H1 (cell line): ENCODE results near the gene KCTD7. TPM values are rescaled to one million over a fixed set of nuclear protein-coding genes. Genes with fewer than 3 reads are reported as not detected.

Source experiments
- CTCF ChIA-PET: fragments of 300-600 bp; sonication (Branson Sonifier 250); formaldehyde crosslinking; loops from one replicate; lab custom pipeline; 2021; ENCODE audit not compliant: partially characterized antibody; lab: Charles Lee
- POLR2A ChIA-PET: fragments of 300-600 bp; sonication (Branson Sonifier 250); formaldehyde crosslinking; loops from one replicate; lab custom pipeline; 2021; ENCODE audit warnings: inconsistent platforms; ENCODE audit not compliant: partially characterized antibody; lab: Charles Lee
- DNase-seq, 2 experiments: peaks; one replicate each; pipeline versions ENCODE4 v3.0.0 to v3.0.0-alpha.2; 2010 to 2022; ENCODE audit warnings: low spot score in 2 of 2, low read depth in 1 of 2, mixed read lengths in 1 of 2
- FAIRE-seq: peaks from 2 replicates; lab custom pipeline; 2011; peaks lifted over from hg19 to GRCh38; lab: Jason Lieb, UNC
- H2AFZ ChIP-seq: 2 replicates; pipeline ENCODE4 v1.8.1; 2012; ENCODE audit warnings: low read length, inconsistent platforms
- H2AK5ac ChIP-seq: 2 replicates; pipeline ENCODE4 v1.6.1; 2013; ENCODE audit warnings: low read depth, low read length
- H2BK120ac ChIP-seq: replicated peaks from 2 replicates; pipeline ENCODE3; 2013; ENCODE audit warnings: low read depth, low read length, inconsistent platforms
- H2BK12ac ChIP-seq: 2 replicates; pipeline ENCODE4 v1.6.1; 2013; ENCODE audit warnings: low read depth, low read length
- H2BK15ac ChIP-seq: 2 replicates; pipeline ENCODE4 v1.6.1; 2013; ENCODE audit warnings: low read length
- H2BK20ac ChIP-seq: 2 replicates; pipeline ENCODE4 v1.6.1; 2013; ENCODE audit warnings: low read length
- H2BK5ac ChIP-seq: 2 replicates; pipeline ENCODE4 v1.6.1; 2013; ENCODE audit warnings: low read depth, low read length
- H3K14ac ChIP-seq: 2 replicates; pipeline ENCODE4 v1.6.1; 2013; ENCODE audit warnings: inconsistent platforms; ENCODE audit not compliant: insufficient read length
- H3K18ac ChIP-seq: 2 replicates; pipeline ENCODE4 v1.6.1; 2013; ENCODE audit warnings: low read length; ENCODE audit errors: extremely low read depth
- H3K23ac ChIP-seq: 2 replicates; pipeline ENCODE4 v1.6.1; 2013; ENCODE audit warnings: inconsistent platforms; ENCODE audit not compliant: insufficient read length
- H3K23me2 ChIP-seq: 2 replicates; pipeline ENCODE4 v1.6.1; 2013; ENCODE audit warnings: low read depth, low read length
- H3K27ac ChIP-seq: 2 replicates; pipeline ENCODE4 v1.6.1; 2011; ENCODE audit warnings: low read depth, low read length, inconsistent platforms
- H3K27me3 ChIP-seq, 4 experiments: replicated peaks in 1 of 4; 1 replicate in 1 of 4; 2 replicates in 3 of 4; pipeline versions ENCODE4 v1.6.1 to v1.8.1; 2011 to 2013; ENCODE audit warnings: low read length in 3 of 4, mild to moderate bottlenecking in 3 of 4, inconsistent platforms in 2 of 4, mixed read lengths in 2 of 4, moderate library complexity in 1 of 4; ENCODE audit not compliant: control insufficient read depth in 3 of 4, insufficient read depth in 3 of 4; ENCODE audit errors: extremely low read depth in 1 of 4
- H3K36me3 ChIP-seq, 4 experiments: 2 replicates each; pipeline versions ENCODE4 v1.6.1 to v1.8.1; 2011 to 2013; ENCODE audit warnings: mild to moderate bottlenecking in 4 of 4, low read length in 3 of 4, moderate library complexity in 2 of 4, control low read depth in 1 of 4, inconsistent platforms in 1 of 4; ENCODE audit not compliant: insufficient read depth in 4 of 4, control insufficient read depth in 2 of 4
- H3K4ac ChIP-seq: replicated peaks from 2 replicates; pipeline ENCODE3; 2013; ENCODE audit warnings: low read length, low read depth, mixed read lengths, inconsistent platforms; ENCODE audit not compliant: insufficient read length
- H3K4me1 ChIP-seq, 4 experiments: replicated peaks in 1 of 4; 1 replicate in 1 of 4; 2 replicates in 3 of 4; pipeline versions ENCODE4 v1.6.1 to v1.8.1; 2011 to 2013; ENCODE audit warnings: low read length in 3 of 4, inconsistent platforms in 2 of 4, mixed read lengths in 1 of 4; ENCODE audit not compliant: insufficient read depth in 4 of 4, control insufficient read depth in 3 of 4
- H3K4me2 ChIP-seq, 2 experiments: 2 replicates each; pipeline versions ENCODE4 v1.6.1 to v1.8.1; 2011 to 2013; ENCODE audit warnings: low read depth in 2 of 2, low read length in 2 of 2, control low read depth in 1 of 2, inconsistent platforms in 1 of 2, mild to moderate bottlenecking in 1 of 2; ENCODE audit not compliant: insufficient read depth in 1 of 2
- H3K4me3 ChIP-seq, 4 experiments: fragments of 200-600, 300-600 bp in 1 of 4; sonication (generic), shearing (Covaris generic), sonication (Bioruptor Twin) in 1 of 4; 2 replicates each; pipeline versions ENCODE4 v1.5.1 to v1.8.1; 2011 to 2016; ENCODE audit warnings: low read length in 4 of 4, low read depth in 3 of 4, control low read depth in 2 of 4, inconsistent platforms in 2 of 4, mild to moderate bottlenecking in 2 of 4, mixed read lengths in 1 of 4, moderate library complexity in 1 of 4; ENCODE audit not compliant: insufficient read depth in 2 of 4; ENCODE audit errors: extremely low read depth in 1 of 4
- H3K56ac ChIP-seq: replicated peaks from 2 replicates; pipeline ENCODE3; 2013; ENCODE audit warnings: low read depth, mild to moderate bottlenecking, mixed read lengths, low read length, inconsistent platforms; ENCODE audit not compliant: insufficient read length
- H3K79me1 ChIP-seq: 2 replicates; pipeline ENCODE4 v1.6.1; 2013; ENCODE audit warnings: low read depth, low read length, control low read depth
- H3K79me2 ChIP-seq, 2 experiments: 2 replicates each; pipeline versions ENCODE4 v1.6.1 to v1.8.1; 2012 to 2013; ENCODE audit warnings: low read length in 2 of 2, mild to moderate bottlenecking in 2 of 2, inconsistent platforms in 1 of 2; ENCODE audit not compliant: insufficient read depth in 2 of 2, control insufficient read depth in 1 of 2
- H3K9ac ChIP-seq, 4 experiments: replicated peaks in 1 of 4; 1 replicate in 1 of 4; 2 replicates in 3 of 4; pipeline versions ENCODE4 v1.6.1 to v1.8.1; 2011 to 2013; ENCODE audit warnings: low read depth in 3 of 4, low read length in 3 of 4, control low read depth in 2 of 4, mild to moderate bottlenecking in 2 of 4, moderate library complexity in 2 of 4, inconsistent platforms in 1 of 4; ENCODE audit errors: extremely low read depth in 1 of 4
- H3K9me3 ChIP-seq, 2 experiments: 2 replicates each; pipeline versions ENCODE4 v1.6.1 to v1.8.1; 2012 to 2013; ENCODE audit warnings: mild to moderate bottlenecking in 2 of 2, moderate library complexity in 2 of 2, control low read depth in 1 of 2, inconsistent platforms in 1 of 2, low read depth in 1 of 2, low read length in 1 of 2, mixed read lengths in 1 of 2; ENCODE audit not compliant: insufficient read depth in 2 of 2
- H4K20me1 ChIP-seq, 2 experiments: replicated peaks in 1 of 2; 2 replicates each; pipeline versions ENCODE3 to v1.8.1; 2011 to 2013; ENCODE audit warnings: inconsistent platforms in 2 of 2, low read length in 2 of 2, mild to moderate bottlenecking in 1 of 2; ENCODE audit not compliant: insufficient read depth in 2 of 2, control insufficient read depth in 1 of 2
- H4K5ac ChIP-seq: 2 replicates; pipeline ENCODE4 v1.6.1; 2013; ENCODE audit warnings: low read length, low read depth, mixed read lengths, inconsistent platforms; ENCODE audit not compliant: insufficient read length
- H4K8ac ChIP-seq: 2 replicates; pipeline ENCODE4 v1.8.0; 2013; ENCODE audit warnings: mild to moderate bottlenecking, moderate library complexity, low read length, inconsistent platforms; ENCODE audit not compliant: insufficient read depth; ENCODE audit errors: extremely low read depth
- H4K91ac ChIP-seq: replicated peaks from 2 replicates; pipeline ENCODE3; 2013; ENCODE audit warnings: low read length, mixed read lengths, inconsistent platforms; ENCODE audit not compliant: insufficient read length
- BACH1 ChIP-seq: IDR thresholded peaks from 2 replicates; pipeline ENCODE4 v1.6.1; 2012; ENCODE audit warnings: low read length, improper control_type of control experiment
- CEBPB ChIP-seq: IDR thresholded peaks from 2 replicates; pipeline ENCODE4 v1.6.1; 2012; ENCODE audit warnings: low read depth, low read length
- EGR1 ChIP-seq: IDR thresholded peaks from 2 replicates; pipeline ENCODE4 v1.6.1; 2011; ENCODE audit warnings: low read depth, low read length, borderline replicate concordance
- GABPA ChIP-seq: IDR thresholded peaks from 2 replicates; pipeline ENCODE4 v1.6.1; 2011; ENCODE audit warnings: mild to moderate bottlenecking, low read length, moderate library complexity, borderline replicate concordance; ENCODE audit not compliant: insufficient read depth
- GTF2F1 ChIP-seq: IDR thresholded peaks from 2 replicates; pipeline ENCODE4 v1.6.1; 2012; ENCODE audit warnings: low read depth, low read length, improper control_type of control experiment, borderline replicate concordance
- HDAC2 ChIP-seq, 2 experiments: fragments of 300-600 bp in 1 of 2; sonication (generic) in 1 of 2; IDR thresholded peaks; 2 replicates each; pipeline ENCODE4 v1.6.1; 2011 to 2012; ENCODE audit warnings: low read depth in 2 of 2, low read length in 2 of 2, mild to moderate bottlenecking in 2 of 2, moderate library complexity in 2 of 2, borderline replicate concordance in 1 of 2, inconsistent platforms in 1 of 2
- MAFK ChIP-seq: IDR thresholded peaks from 2 replicates; pipeline ENCODE4 v1.6.1; 2012; ENCODE audit warnings: low read depth, mild to moderate bottlenecking, improper control_type of control experiment, low read length
- POLR2A ChIP-seq, 2 experiments: IDR thresholded peaks; 1 replicate in 1 of 2; 2 replicates in 1 of 2; pipeline ENCODE4 v1.6.1; 2011; ENCODE audit warnings: low read depth in 2 of 2, low read length in 2 of 2, mild to moderate bottlenecking in 2 of 2; ENCODE audit errors: control extremely low read depth in 1 of 2
- SP1 ChIP-seq: IDR thresholded peaks from 2 replicates; pipeline ENCODE4 v1.6.1; 2011; ENCODE audit warnings: low read depth, low read length
- TAF7 ChIP-seq: optimal IDR thresholded peaks from 2 replicates; pipeline ENCODE3; 2011; ENCODE audit warnings: low read depth, mild to moderate bottlenecking, inconsistent platforms, low read length, moderate library complexity, borderline replicate concordance
- TBP ChIP-seq: IDR thresholded peaks from 2 replicates; pipeline ENCODE4 v1.6.1; 2011; ENCODE audit warnings: low read depth, low read length, improper control_type of control experiment
- ZNF274 ChIP-seq: IDR thresholded peaks from 2 replicates; pipeline ENCODE4 v1.7.0; 2012; ENCODE audit warnings: low read length, borderline replicate concordance; ENCODE audit errors: extremely low read depth
- polyA plus RNA-seq, 7 experiments: library from polyadenylated mRNA; depleted of rRNA in 3 of 7; stranded (reverse) in 5 of 7; unstranded in 2 of 7; fragments of >200 nt in 5 of 7; fragments of 200-250 nt in 2 of 7; gene quantifications; 1 replicate in 5 of 7; 2 replicates in 1 of 7; 4 replicates in 1 of 7; pipeline versions ENCODE4 v1.2.1 to v1.2.3, GENCODE V29; 2011 to 2013; ENCODE audit warnings: missing spikeins in 2 of 7, mixed read lengths in 2 of 7
- total RNA-seq: library from RNA; stranded (reverse); fragmentation: NEBNext Ultra II Directional; extraction: Animal tissue kit (Norgen Biotek cat#: 25700); gene quantifications from 2 replicates; pipeline ENCODE4 v1.2.1, GENCODE V29; 2021
- TF ChIP-seq, protein P1 (sequence below): IDR thresholded peaks from 2 replicates; pipeline ENCODE4 v1.6.1; 2011; ENCODE audit warnings: low read depth, mild to moderate bottlenecking, low read length; ENCODE audit not compliant: insufficient read depth
- TF ChIP-seq, protein P2 (sequence below): IDR thresholded peaks from 2 replicates; pipeline ENCODE4 v1.6.1; 2011; ENCODE audit warnings: low read length, improper control_type of control experiment

Gene KCTD7
- total and polyA plus RNA-seq, 2 of the 8 experiments (the other 6 are each of a cell fraction or from before 2014, with no cell fraction given): 8.6 to 11.9 TPM

DNA sequence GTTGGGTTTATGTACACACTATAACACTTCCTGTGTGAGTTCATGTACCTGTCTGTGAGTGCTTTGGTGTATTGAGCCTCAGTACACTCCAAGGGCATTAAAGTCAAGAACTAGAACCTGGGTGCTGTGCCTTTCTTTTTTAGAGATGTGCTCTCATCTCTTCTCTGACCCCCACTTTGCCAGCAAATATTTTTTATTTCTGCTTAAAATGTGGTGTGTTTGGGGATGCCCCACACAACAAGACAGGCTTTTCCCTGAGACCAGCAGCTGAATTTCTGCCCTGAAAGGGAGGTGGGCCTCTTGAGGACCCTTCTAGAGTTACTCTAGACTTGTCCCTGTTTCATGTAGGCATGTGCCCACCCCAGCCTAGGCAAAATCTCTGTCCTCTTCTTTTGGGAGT lies 14.3 kb downstream of the KCTD7 start:
- Histone ChIP-seq H3K9me3 (no peaks in the 10 kb centered on the region), H4K5ac (no peak overlapping the region), H3K4me2 (no peak overlapping the region), H2BK120ac (no peak overlapping the region), H3K36me3 (peaks cover 4 to 21% (median 11%) of the 10 kb centered on the region in 4 experiments; a peak in 7 of 8 replicates), H3K79me2 (no peaks in the 10 kb centered on the region), H3K4me1 (no peaks in the 10 kb centered on the region), H3K23me2 (no peaks in the 10 kb centered on the region), H3K56ac (no peak overlapping the region), H3K18ac (no peak overlapping the region), H3K27ac (no peak overlapping the region), H4K8ac (no peak overlapping the region), H3K9ac (no peak overlapping the region), H3K14ac (no peak overlapping the region), H2BK12ac (no peak overlapping the region), H2AFZ (no peak overlapping the region), H2BK5ac (no peak overlapping the region), H3K23ac (no peak overlapping the region), H3K79me1 (no peaks in the 10 kb centered on the region), H3K27me3 (no peaks in the 10 kb centered on the region), H3K4me3 (no peak overlapping the region), H2BK15ac (no peak overlapping the region), H4K91ac (no peak overlapping the region), H3K4ac (no peak overlapping the region), H2AK5ac (no peak overlapping the region), H2BK20ac (no peak overlapping the region), H4K20me1 (no peaks in the 10 kb centered on the region)
- DNase-seq: no peak
- ChIA-PET POLR2A (interaction anchor here (1.2 to 4.0 kb wide), 3 partner anchors 10 to 78 kb away, joined by 4 to 23 read pairs (median 6); no protein-coding TSS in a partner anchor), CTCF (interaction anchor here (0.8 to 2.1 kb wide), 7 partner anchors 10 to 133 kb away, joined by 3 to 12 read pairs (median 4); no protein-coding TSS in a partner anchor)
- no peak for FAIRE-seq
- TF ChIP-seq CEBPB (no peak), HDAC2 (IDR thresholded peaks at IDR 0.05; ENCODE audit: borderline replicate concordance in 1 of 2, low read depth in 2 of 2, low read length in 2 of 2) (no peak), GABPA (no peak), TBP (no peak), EGR1 (no peak), SP1 (no peak), GTF2F1 (no peak), MAFK (no peak), TAF7 (no peak), POLR2A (IDR thresholded peaks at IDR 0.05; ENCODE audit: control extremely low read depth in 1 of 2, low read depth in 2 of 2, low read length in 2 of 2) (no peak), ZNF274 (no peak), BACH1 (no peak)
- TF ChIP-seq, protein P1, sequence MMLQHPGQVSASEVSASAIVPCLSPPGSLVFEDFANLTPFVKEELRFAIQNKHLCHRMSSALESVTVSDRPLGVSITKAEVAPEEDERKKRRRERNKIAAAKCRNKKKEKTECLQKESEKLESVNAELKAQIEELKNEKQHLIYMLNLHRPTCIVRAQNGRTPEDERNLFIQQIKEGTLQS: no peak
- TF ChIP-seq, protein P2, sequence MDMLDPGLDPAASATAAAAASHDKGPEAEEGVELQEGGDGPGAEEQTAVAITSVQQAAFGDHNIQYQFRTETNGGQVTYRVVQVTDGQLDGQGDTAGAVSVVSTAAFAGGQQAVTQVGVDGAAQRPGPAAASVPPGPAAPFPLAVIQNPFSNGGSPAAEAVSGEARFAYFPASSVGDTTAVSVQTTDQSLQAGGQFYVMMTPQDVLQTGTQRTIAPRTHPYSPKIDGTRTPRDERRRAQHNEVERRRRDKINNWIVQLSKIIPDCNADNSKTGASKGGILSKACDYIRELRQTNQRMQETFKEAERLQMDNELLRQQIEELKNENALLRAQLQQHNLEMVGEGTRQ: no peak
